Stomach (tissue), 9 donors: Measurements from ENCODE around the gene PLD5. TPM values are rescaled to one million over a fixed set of nuclear protein-coding genes. Genes with fewer than 3 reads are reported as not detected.

Experiments used
- DNase-seq, 2 donors: peaks; one replicate each; pipeline versions ENCODE4 v3.0.0 to v3.0.0-alpha.2; 2013 to 2019
- H3K27ac ChIP-seq, 5 donors: fragments of 200-600 bp in 4 of 5; sonication (generic) in 4 of 5; one replicate each; pipeline ENCODE4 v1.5.1; 2013 to 2019; ENCODE audit warnings: mild to moderate bottlenecking in 1 of 5, moderate library complexity in 1 of 5
- H3K27me3 ChIP-seq, 3 donors: fragments of 200-600 bp; sonication (generic); one replicate each; pipeline ENCODE4 v1.5.1; 2017 to 2019; ENCODE audit warnings: mixed run types in 1 of 3
- H3K36me3 ChIP-seq, 4 donors: fragments of 200-600 bp; sonication (generic); 1 replicate in 3 of 4; 2 replicates in 1 of 4; pipeline ENCODE4 v1.5.1; 2016 to 2019
- H3K4me1 ChIP-seq, 4 donors: fragments of 200-600 bp; sonication (generic); one replicate each; pipeline ENCODE4 v1.5.1; 2016 to 2019
- H3K4me3 ChIP-seq, 4 donors: fragments of 200-600 bp; sonication (generic) in 3 of 4; one replicate each; pipeline ENCODE4 v1.5.1; 2016 to 2019; ENCODE audit warnings: mild to moderate bottlenecking in 1 of 4
- H3K9me3 ChIP-seq, 4 donors: fragments of 200-600 bp; sonication (generic); one replicate each; pipeline ENCODE4 v1.5.1; 2016 to 2019
- EP300 ChIP-seq: sonication (generic); formaldehyde crosslinking; IDR thresholded peaks from one replicate; pipeline ENCODE4 v1.6.1; 2017; ENCODE audit warnings: antibody characterized with exemption
- POLR2A ChIP-seq, 4 donors: fragments of 450-650 bp; IDR thresholded peaks; one replicate each; pipeline ENCODE4 v1.6.1; 2016; ENCODE audit warnings: antibody characterized with exemption in 4 of 4, control low read depth in 2 of 4, mild to moderate bottlenecking in 1 of 4, moderate library complexity in 1 of 4
- POLR2AphosphoS5 ChIP-seq, 3 donors: sonication (generic); formaldehyde crosslinking; IDR thresholded peaks; one replicate each; pipeline ENCODE4 v1.6.1; 2016; ENCODE audit warnings: antibody characterized with exemption in 3 of 3
- WGBS, 5 donors: extraction: QIAGEN DNeasy Blood & Tissue Kit in 3 of 5; methylation state at CpG; one replicate each; pipeline versions ENCODE4 v1.1.5 to v1.1.7; 2013 to 2018; 5-methylcytosine and 5-hydroxymethylcytosine counted together
- intact Hi-C: fragments of 100-400 bp; cut with DNase I; formaldehyde crosslinking; loops from one replicate; pipeline ENCODE4 v1.15.1; 2023; ENCODE audit warnings: low total_unique reads
- polyA plus RNA-seq, 3 donors: library from polyadenylated mRNA; stranded (reverse); fragments of 200-250 nt; gene quantifications; one replicate each; pipeline ENCODE4 v1.2.3, GENCODE V29; 2013
- total RNA-seq, 5 donors: library from RNA; depleted of rRNA; stranded (reverse); fragments of >200 nt; gene quantifications; one replicate each; pipeline versions ENCODE4 v1.1.0 to v1.2.3, GENCODE V29; 2014 to 2016
- TF ChIP-seq, protein P1 (sequence below), 7 experiments: fragments of 450-650 bp in 4 of 7; fragments of 200-600 bp in 3 of 7; sonication (generic) in 3 of 7; IDR thresholded peaks; one replicate each; pipeline ENCODE4 v1.5.1; 2016 to 2019; ENCODE audit warnings: antibody characterized with exemption in 7 of 7, control low read depth in 2 of 7, mild to moderate bottlenecking in 1 of 7
- donor health status: healthy with polysubstance abuse.
- donor health status: Bipolar disorder and iron deficiency.
- donor health status: healthy.

PLD5 gene
- total and polyA plus RNA-seq, 8 donors, result under 0.01 to 0.72 (median 0.23) TPM; not detected in 4

DNA sequence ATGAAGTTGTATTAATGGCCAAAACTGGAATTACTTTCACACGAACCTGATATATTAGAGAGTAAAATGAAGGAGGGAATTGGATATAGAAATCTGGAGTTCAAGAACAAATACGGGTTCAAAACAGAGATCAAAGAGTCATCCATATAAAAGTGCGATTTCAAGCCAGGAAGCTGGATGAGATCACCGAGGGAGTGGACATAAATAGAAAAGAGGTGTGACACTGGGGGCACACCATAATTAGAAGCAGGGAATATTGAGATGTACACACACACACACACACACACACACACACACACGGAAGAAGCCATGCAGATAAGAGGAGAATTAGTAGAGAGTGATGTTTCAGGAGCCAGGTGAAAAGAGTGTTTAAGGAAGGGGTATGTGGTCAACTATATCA is 32.3 kb upstream of the PLD5 start:
- Histone ChIP-seq H3K4me3 (no peak overlapping the region), H3K27ac (no peak overlapping the region), H3K27me3 (no peaks in the 10 kb centered on the region), H3K36me3 (no peaks in the 10 kb centered on the region), H3K9me3 (peaks cover 0 to 10% (median 5%) of the 10 kb centered on the region in 4 donors), H3K4me1 (no peaks in the 10 kb centered on the region)
- 61 to 75% (median 73%) methylated on average over 5 of the region's 5 CpGs for WGBS, 5 donors
- no peak for TF ChIP-seq POLR2AphosphoS5 (IDR thresholded peaks at IDR 0.05)
- TF ChIP-seq, protein P1, sequence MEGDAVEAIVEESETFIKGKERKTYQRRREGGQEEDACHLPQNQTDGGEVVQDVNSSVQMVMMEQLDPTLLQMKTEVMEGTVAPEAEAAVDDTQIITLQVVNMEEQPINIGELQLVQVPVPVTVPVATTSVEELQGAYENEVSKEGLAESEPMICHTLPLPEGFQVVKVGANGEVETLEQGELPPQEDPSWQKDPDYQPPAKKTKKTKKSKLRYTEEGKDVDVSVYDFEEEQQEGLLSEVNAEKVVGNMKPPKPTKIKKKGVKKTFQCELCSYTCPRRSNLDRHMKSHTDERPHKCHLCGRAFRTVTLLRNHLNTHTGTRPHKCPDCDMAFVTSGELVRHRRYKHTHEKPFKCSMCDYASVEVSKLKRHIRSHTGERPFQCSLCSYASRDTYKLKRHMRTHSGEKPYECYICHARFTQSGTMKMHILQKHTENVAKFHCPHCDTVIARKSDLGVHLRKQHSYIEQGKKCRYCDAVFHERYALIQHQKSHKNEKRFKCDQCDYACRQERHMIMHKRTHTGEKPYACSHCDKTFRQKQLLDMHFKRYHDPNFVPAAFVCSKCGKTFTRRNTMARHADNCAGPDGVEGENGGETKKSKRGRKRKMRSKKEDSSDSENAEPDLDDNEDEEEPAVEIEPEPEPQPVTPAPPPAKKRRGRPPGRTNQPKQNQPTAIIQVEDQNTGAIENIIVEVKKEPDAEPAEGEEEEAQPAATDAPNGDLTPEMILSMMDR (IDR thresholded peaks at IDR 0.05), result no peak
- TF ChIP-seq EP300, result no peak
- no peak for TF ChIP-seq POLR2A (IDR thresholded peaks at IDR 0.05)
- DNase-seq, result no peak
- intact Hi-C loops, result no loop called here

DNA sequence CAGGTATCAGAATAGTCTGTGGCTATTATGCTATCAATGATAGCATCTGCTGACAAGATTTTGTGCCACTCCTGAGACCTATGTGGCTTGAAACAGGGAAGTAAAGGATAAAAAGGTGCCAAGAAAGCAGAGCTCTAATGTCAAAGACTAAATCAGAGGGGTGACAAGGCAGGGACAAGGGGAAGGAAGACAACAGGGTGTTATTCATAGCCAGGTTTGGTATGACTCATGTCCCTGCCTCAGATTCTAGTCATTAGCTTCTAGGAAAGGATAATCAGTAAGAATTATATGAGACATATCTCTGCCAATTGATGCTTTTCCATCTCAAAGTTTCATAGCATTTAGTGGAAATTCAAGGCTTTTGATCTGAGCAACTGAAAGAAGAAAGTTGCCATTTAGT is 31.8 kb upstream of the PLD5 start:
- intact Hi-C loops, result no loop called here
- Histone ChIP-seq H3K27ac (no peak overlapping the region), H3K9me3 (peaks cover 0 to 6% (median 3%) of the 10 kb centered on the region in 4 donors), H3K4me3 (no peak overlapping the region), H3K27me3 (no peaks in the 10 kb centered on the region), H3K36me3 (no peaks in the 10 kb centered on the region), H3K4me1 (no peaks in the 10 kb centered on the region)
- no peak for DNase-seq
- TF ChIP-seq, protein P1 (IDR thresholded peaks at IDR 0.05), result no peak
- TF ChIP-seq POLR2A (IDR thresholded peaks at IDR 0.05) (no peak), POLR2AphosphoS5 (IDR thresholded peaks at IDR 0.05) (no peak), EP300 (no peak)

DNA sequence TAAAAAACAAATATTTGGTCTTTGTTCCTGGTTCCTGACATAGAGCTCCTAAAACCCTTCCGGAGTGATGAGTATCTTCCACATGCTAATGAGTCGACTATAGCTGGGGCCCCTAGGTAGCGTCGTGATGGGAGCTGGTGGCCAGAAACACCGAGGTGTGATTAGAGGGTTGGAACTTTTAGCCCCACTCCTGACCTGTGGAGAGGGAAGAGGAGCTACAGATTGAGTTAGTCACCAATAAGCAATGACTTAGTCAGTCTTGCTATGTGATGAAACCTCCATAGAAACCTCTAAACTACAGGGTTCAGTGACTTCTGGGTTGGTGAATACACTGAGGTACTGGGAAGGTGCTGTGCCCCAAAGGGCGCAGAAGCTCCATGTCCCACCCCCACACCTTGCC is 30.1 kb upstream of the PLD5 start:
- WGBS, 5 donors, result 77 to 85% (median 82%) methylated on average over 6 of the region's 6 CpGs
- Histone ChIP-seq H3K27me3 (no peaks in the 10 kb centered on the region), H3K27ac (no peak overlapping the region), H3K4me3 (no peak overlapping the region), H3K36me3 (no peaks in the 10 kb centered on the region), H3K4me1 (no peaks in the 10 kb centered on the region), H3K9me3 (no peaks in the 10 kb centered on the region)
- no peak for DNase-seq
- no peak for TF ChIP-seq POLR2A (IDR thresholded peaks at IDR 0.05)
- no peak for TF ChIP-seq POLR2AphosphoS5 (IDR thresholded peaks at IDR 0.05)
- no peak for TF ChIP-seq EP300
- TF ChIP-seq, protein P1 (IDR thresholded peaks at IDR 0.05), result no peak
- intact Hi-C loops, result no loop called here

DNA sequence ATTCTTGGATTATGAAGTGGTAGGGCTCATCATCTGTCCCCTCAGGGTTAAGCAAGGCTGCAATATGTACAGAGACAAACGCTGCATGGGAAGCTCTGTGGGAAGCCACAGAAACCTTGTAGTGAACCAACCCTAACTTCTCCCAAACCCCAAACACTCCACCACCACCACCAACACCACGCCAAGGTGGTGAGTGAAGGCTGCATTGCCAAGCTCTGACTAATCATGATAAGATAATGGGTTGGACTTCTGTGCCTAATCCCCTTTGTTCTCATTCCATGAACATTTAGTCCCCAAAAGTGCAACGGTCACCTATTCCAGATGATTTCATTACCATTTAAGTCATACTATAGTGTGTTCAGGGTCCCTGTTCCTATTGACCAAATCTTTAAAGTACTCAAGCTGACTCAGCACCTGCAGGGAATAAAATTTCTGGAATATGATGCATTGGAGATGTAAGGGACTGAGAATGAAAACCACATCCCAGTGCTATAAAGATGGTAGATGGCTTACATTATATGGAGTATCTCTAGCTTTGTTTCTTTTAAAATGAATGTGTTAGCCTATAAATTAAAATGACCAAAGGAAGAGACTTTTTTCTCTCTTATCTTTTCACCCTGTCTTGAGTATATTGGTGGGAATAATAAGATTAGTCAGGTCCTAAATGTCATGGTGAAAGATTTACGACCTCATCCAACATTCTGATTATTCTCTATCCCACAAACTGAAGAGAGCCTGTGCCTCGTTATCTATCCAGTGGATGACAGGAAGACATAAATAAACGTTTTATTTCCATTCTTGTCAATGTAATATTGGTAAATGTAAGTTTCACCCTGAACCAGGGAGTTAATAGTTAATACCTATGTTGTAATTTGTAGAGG is 22.6 kb upstream of the PLD5 start:
- Histone ChIP-seq H3K27ac (no peak overlapping the region), H3K4me1 (no peaks in the 10 kb centered on the region), H3K4me3 (no peak overlapping the region), H3K9me3 (no peaks in the 10 kb centered on the region), H3K27me3 (peaks cover 0 to 7% (median 0%) of the 10 kb centered on the region in 3 donors), H3K36me3 (no peaks in the 10 kb centered on the region)
- WGBS, 5 donors, result 55 to 66% (median 57%) methylated on average over 6 of the region's 6 CpGs
- TF ChIP-seq EP300, result no peak
- no peak for TF ChIP-seq POLR2AphosphoS5 (IDR thresholded peaks at IDR 0.05)
- TF ChIP-seq, protein P1 (IDR thresholded peaks at IDR 0.05), result no peak
- no peak for TF ChIP-seq POLR2A (IDR thresholded peaks at IDR 0.05)
- intact Hi-C loops, result no loop called here
- DNase-seq, result no peak
